Fibroblast of mammary gland (primary cell): ENCODE data around the gene CHD6.
"Not testable (repeated sequence)": the region's sequence is repeated elsewhere in the genome, so short reads cannot be mapped to it uniquely, and the experiment has no call there.

ENCODE experiments used
- DNase-seq: peaks from one replicate; pipeline ENCODE4 v3.0.0-alpha.2; 2010; ENCODE audit warnings: low read depth
- H3K4me3 ChIP-seq: 2 replicates; pipeline ENCODE4 v1.5.1; 2011; ENCODE audit warnings: low read depth, mild to moderate bottlenecking, low read length, moderate library complexity; ENCODE audit not compliant: control insufficient read depth
- TF ChIP-seq, protein P1 (sequence below): conservative IDR thresholded peaks from 2 replicates; pipeline ENCODE4 v1.5.1; 2011; ENCODE audit warnings: low read depth, low read length, inconsistent platforms; ENCODE audit not compliant: control insufficient read depth, insufficient read depth

The CHD6 gene

DNA sequence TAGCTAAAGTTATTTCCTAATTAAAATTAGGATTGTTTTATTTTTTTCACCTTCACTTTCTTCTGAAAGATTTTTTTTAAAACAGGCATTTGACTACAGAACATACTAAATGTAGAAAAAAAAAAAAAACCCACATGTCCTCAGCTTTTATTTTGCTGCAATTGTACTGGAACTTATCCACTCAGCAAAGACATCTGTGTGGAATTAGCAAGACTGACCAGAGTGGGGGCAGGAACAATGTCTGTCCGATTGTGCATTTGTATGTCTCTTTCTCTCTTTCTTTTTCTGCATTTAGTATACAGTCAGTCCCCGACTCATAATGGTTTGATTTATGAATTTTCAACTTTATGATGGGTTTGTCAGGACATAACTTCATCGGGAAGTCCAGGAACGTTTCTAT, 77.3 kb downstream of the CHD6 start:
- peak; percentile 34 for DNase-seq
- TF ChIP-seq, protein P1, sequence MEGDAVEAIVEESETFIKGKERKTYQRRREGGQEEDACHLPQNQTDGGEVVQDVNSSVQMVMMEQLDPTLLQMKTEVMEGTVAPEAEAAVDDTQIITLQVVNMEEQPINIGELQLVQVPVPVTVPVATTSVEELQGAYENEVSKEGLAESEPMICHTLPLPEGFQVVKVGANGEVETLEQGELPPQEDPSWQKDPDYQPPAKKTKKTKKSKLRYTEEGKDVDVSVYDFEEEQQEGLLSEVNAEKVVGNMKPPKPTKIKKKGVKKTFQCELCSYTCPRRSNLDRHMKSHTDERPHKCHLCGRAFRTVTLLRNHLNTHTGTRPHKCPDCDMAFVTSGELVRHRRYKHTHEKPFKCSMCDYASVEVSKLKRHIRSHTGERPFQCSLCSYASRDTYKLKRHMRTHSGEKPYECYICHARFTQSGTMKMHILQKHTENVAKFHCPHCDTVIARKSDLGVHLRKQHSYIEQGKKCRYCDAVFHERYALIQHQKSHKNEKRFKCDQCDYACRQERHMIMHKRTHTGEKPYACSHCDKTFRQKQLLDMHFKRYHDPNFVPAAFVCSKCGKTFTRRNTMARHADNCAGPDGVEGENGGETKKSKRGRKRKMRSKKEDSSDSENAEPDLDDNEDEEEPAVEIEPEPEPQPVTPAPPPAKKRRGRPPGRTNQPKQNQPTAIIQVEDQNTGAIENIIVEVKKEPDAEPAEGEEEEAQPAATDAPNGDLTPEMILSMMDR = no peak
- H3K4me3 ChIP-seq = no peak overlapping the region

DNA sequence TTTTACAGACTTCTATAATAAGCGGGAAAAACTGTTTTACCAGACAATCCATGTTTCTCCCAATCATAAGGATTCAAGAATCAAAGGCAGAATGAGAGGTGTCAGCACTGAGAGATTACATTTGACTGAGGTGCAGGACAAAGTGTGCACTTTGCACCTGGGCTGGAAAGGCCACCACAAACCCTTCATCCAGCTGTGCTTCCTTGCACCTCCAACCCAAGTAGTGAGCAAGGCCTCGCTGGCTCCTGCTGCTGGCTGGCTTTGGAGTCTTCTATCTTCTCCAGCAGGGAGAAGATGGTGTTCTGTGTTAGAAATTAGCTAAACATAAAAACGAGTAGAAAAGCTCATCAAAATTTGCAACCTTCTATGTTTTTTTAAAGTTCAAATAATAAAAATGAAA, 77.7 kb downstream of the CHD6 start:
- TF ChIP-seq, protein P1 = no peak
- no peak for DNase-seq
- H3K4me3 ChIP-seq = no peak overlapping the region

DNA sequence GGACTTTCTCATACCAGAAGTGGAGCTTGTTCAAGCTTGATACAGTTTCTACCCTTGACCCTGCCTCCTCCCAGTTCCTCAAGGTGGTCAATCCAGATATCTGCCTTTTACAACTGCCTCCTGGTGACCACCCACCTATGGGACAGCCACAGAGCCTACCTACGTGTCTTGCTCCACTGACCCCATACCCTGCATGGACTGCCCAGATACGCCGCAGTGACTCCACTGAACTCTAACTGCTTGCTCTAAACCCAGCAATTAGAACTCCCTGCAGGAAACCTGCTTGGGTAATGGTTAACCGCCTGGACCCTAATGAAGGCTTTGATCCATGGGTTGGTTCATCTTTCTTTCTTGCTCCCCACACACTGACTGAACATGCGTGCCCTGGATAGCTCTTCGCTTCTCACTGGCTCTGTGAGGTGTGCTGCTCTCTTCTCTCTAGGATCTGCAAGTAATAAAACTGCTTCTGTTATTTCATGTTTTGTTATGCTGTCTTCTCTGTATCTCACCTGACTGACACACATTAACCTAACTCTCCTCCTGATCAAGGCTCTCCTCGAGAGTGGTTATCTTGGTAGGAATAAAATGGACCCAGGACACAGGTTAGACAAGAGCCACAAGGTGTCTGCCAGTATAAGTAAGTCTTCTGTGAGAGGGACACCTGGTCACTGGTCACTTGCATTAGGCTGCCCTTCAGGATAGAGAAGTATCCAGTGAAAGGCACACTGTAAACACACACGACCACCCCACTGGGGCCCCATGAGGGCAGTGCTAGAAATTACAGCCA, 79.2 kb downstream of the CHD6 start:
- no peak overlapping the region for H3K4me3 ChIP-seq
- TF ChIP-seq, protein P1 = no peak
- DNase-seq = no peak

DNA sequence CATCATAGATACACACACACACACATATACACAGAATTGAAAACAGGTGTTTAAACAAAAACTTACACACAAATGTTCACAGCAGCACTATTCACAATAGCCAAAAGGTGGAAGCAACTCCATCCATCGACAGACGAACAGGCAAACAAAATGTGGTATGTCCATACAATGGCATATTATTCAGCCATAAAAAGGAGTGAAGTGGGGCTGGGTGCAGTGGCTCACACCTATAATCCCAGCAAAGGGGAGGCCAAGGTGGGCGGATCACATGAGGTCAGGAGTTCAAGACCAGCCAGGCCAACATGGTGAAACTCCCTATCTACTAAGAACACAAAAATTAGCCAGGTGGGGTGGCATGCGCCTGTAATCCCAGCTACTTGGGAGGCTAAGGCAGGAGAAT, 80.3 kb downstream of the CHD6 start:
- TF ChIP-seq, protein P1 = no peak
- DNase-seq = no peak
- H3K4me3 ChIP-seq = no peak overlapping the region

DNA sequence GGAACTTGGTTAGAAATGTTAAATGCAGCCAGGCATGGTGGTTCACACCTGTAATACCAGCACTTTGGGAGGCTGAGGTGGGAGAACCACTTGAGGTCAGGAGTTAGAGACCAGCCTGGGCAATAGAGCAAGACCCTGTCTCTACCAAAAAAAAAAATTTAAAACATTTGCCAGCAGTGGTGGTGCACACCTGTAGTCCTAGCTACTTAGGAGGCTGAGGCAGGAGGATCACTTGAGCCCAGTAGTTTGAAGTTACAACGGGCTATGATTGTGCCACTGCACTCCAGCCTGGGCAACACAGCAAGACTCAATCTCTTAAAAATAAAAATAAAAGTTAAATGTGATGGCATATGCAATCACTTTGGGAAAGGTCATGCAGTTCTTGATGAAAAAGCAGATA, 82.6 kb downstream of the CHD6 start:
- DNase-seq, H3K4me3 ChIP-seq: not testable (repeated sequence)

DNA sequence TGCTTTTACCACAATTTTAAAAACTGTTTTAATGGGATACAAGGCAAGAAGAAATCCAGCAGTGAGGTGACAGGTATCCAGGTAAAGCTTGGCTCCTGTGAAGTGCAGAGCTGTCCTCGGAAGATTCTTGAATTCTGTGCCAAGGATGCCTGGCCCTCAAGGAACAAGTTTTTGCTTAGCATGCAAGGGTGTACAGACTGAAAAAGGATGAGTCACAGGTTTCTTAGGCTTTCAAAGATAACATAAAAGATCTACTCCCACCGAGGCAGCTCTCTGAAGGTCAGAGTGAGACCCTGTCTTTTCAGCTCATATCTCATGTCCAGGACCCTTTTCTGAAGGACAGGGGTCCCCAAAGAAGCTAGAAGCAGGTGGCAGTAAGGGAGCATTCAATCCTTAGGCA, 83.3 kb downstream of the CHD6 start:
- TF ChIP-seq, protein P1 = no peak
- no peak overlapping the region for H3K4me3 ChIP-seq
- no peak for DNase-seq

DNA sequence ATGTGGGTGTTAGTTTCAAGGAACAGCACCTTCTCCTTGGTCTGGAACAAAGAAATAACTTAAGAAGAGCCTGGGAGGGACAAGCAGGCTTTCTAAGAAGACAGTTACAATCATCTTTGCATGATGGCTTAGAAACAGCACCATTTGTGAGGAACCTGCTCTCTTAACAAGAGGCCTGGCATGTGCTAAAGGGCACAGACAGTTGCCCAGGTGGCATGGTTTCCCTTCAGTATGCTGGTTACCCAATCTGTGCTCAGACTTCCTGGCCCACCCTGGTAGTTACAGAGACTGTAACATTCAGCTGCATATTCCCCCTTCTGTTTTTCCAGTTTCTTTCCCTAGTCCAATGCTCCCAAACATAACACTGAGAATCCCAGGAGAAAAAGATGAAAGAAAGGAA, 84.0 kb downstream of the CHD6 start:
- DNase-seq = no peak
- H3K4me3 ChIP-seq = no peak overlapping the region
- TF ChIP-seq, protein P1 = no peak
